ENCODE measurements around the gene PACSIN2. TPM values are rescaled to one million over a fixed set of nuclear protein-coding genes. Genes with fewer than 3 reads are reported as not detected.
A peak's percentile ranks its signal among the peaks of the same experiment; 100 is the strongest.

The PACSIN2 gene
- total RNA-seq, 3 donors from 2014 or later (not counting 1 experiment from before 2014, with no cell fraction given), result 37.1 to 48.5 (median 47.6) TPM

GRCh38 chr22:42905217-42905616 lies 109.7 kb downstream of the PACSIN2 start:
- Histone ChIP-seq H3K4me3 (ENCODE audit: low read length) (no peak overlapping the region), H3K36me3 (ENCODE audit: control insufficient read depth, insufficient read depth, low read length) (peaks cover 15% of the 10 kb centered on the region), H3K4me1 (ENCODE audit: control insufficient read depth, insufficient read depth, low read length) (no peaks in the 10 kb centered on the region), H3K9me3 (ENCODE audit: control insufficient read depth, insufficient read depth, low read length) (no peaks in the 10 kb centered on the region), H3K27ac (ENCODE audit: low read length) (no peak overlapping the region), H3K27me3 (ENCODE audit: control insufficient read depth, insufficient read depth, low read length) (no peaks in the 10 kb centered on the region)
- Mint-ChIP-seq H3K27me3 (ENCODE audit: low read depth in 2 of 2) (no peaks in the 10 kb centered on the region), H3K9me3 (no peaks in the 10 kb centered on the region), H3K36me3 (no peaks in the 10 kb centered on the region), H3K4me1 (peaks cover 0 to 9% of the 10 kb centered on the region in 2 donors), H3K27ac (no peak overlapping the region), H3K4me3 (no peak overlapping the region)
- DNase-seq (no peak), ATAC-seq (no peak)
- no peak for TF ChIP-seq CTCF (IDR thresholded peaks at IDR 0.05)
- WGBS (ENCODE audit: insufficient coverage), result 80% methylated on average over 13 of the region's 13 CpGs
- intact Hi-C loops (cut with micrococcal nuclease), result no loop called here

- no peak overlapping the region for H3K27ac ChIP-seq (ENCODE audit: low read length)
- ATAC-seq (no peak), DNase-seq (no peak)
- WGBS (ENCODE audit: insufficient coverage), result 96% methylated on average over 12 of the region's 12 CpGs
- H3K27ac Mint-ChIP-seq, result no peak overlapping the region
- no peak overlapping the region for H3K4me3 Mint-ChIP-seq
- intact Hi-C loops (cut with micrococcal nuclease), result no loop called here
- no peaks in the 10 kb centered on the region for H3K27me3 ChIP-seq (ENCODE audit: control insufficient read depth, insufficient read depth, low read length)
- H3K4me1 Mint-ChIP-seq, result peaks cover 0 to 9% of the 10 kb centered on the region in 2 donors
- H3K27me3 Mint-ChIP-seq (ENCODE audit: low read depth in 2 of 2), result no peaks in the 10 kb centered on the region
- H3K9me3 ChIP-seq (ENCODE audit: control insufficient read depth, insufficient read depth, low read length), result no peaks in the 10 kb centered on the region
- peaks cover 15% of the 10 kb centered on the region for H3K36me3 ChIP-seq (ENCODE audit: control insufficient read depth, insufficient read depth, low read length)
- no peak overlapping the region for H3K4me3 ChIP-seq (ENCODE audit: low read length)
- TF ChIP-seq CTCF (IDR thresholded peaks at IDR 0.05), result no peak
- H3K9me3 Mint-ChIP-seq, result no peaks in the 10 kb centered on the region
- no peaks in the 10 kb centered on the region for H3K36me3 Mint-ChIP-seq
- H3K4me1 ChIP-seq (ENCODE audit: control insufficient read depth, insufficient read depth, low read length), result no peaks in the 10 kb centered on the region
These were observed 110.9 kb downstream of the PACSIN2 start for GRCh38 chr22:42904050-42904449.

GRCh38 chr22:42902875-42903510 lies 112.0 kb downstream of the PACSIN2 start:
- H3K27ac ChIP-seq (ENCODE audit: low read length), result no peak overlapping the region
- WGBS (ENCODE audit: insufficient coverage), result 95% methylated on average over 14 of the region's 15 CpGs
- Mint-ChIP-seq H3K27me3 (ENCODE audit: low read depth in 2 of 2) (no peaks in the 10 kb centered on the region), H3K9me3 (no peaks in the 10 kb centered on the region), H3K4me1 (peaks cover 0 to 3% of the 10 kb centered on the region in 2 donors), H3K27ac (no peak overlapping the region), H3K36me3 (no peaks in the 10 kb centered on the region), H3K4me3 (no peak overlapping the region)
- no peak for TF ChIP-seq CTCF (IDR thresholded peaks at IDR 0.05)
- H3K27me3 ChIP-seq (ENCODE audit: control insufficient read depth, insufficient read depth, low read length), result no peaks in the 10 kb centered on the region
- H3K4me3 ChIP-seq (ENCODE audit: low read length), result no peak overlapping the region
- H3K4me1 ChIP-seq (ENCODE audit: control insufficient read depth, insufficient read depth, low read length), result no peaks in the 10 kb centered on the region
- peaks cover 15% of the 10 kb centered on the region for H3K36me3 ChIP-seq (ENCODE audit: control insufficient read depth, insufficient read depth, low read length)
- H3K9me3 ChIP-seq (ENCODE audit: control insufficient read depth, insufficient read depth, low read length), result no peaks in the 10 kb centered on the region
- DNase-seq, result no peak
- intact Hi-C loops (cut with micrococcal nuclease), result no loop called here
- peak in 1 of 3 donors; percentile 27 for ATAC-seq

Measured in natural killer cell (primary cell).